Loucy (cell line): Measurements from ENCODE around the gene AGRN.

Experiments
- H2AFZ ChIP-seq: fragments of 200-600 bp; sonication (generic); 2 replicates; pipeline ENCODE4 v1.6.0; 2016; ENCODE audit warnings: antibody characterized with exemption, mild to moderate bottlenecking, low read length, moderate library complexity
- H3F3A ChIP-seq: fragments of 200-600 bp; 2 replicates; pipeline ENCODE4 v1.6.0; 2016; ENCODE audit warnings: antibody characterized with exemption, low read depth, mild to moderate bottlenecking
- H3K27me3 ChIP-seq: fragments of 200-600 bp; sonication (generic); 2 replicates; pipeline ENCODE4 v1.6.1; 2014; ENCODE audit warnings: low read length, mild to moderate bottlenecking; ENCODE audit not compliant: insufficient read depth, poor library complexity, severe bottlenecking
- H3K36me3 ChIP-seq: fragments of 200-600 bp; sonication (generic); 2 replicates; pipeline ENCODE4 v1.6.1; 2016; ENCODE audit warnings: low read length; ENCODE audit not compliant: insufficient read depth
- H3K4me1 ChIP-seq: fragments of 200-600 bp; sonication (generic); 2 replicates; pipeline ENCODE4 v1.5.1; 2014; ENCODE audit warnings: low read length, mild to moderate bottlenecking; ENCODE audit not compliant: insufficient read depth, poor library complexity, severe bottlenecking
- H3K4me2 ChIP-seq: fragments of 200-600 bp; sonication (generic); 2 replicates; pipeline ENCODE4 v1.6.0; 2014; ENCODE audit warnings: antibody characterized with exemption, low read length, low read depth, mild to moderate bottlenecking; ENCODE audit not compliant: poor library complexity, severe bottlenecking
- H3K4me3 ChIP-seq: fragments of 200-600 bp; sonication (generic); 2 replicates; pipeline ENCODE4 v1.5.1; 2014; ENCODE audit warnings: low read length, mild to moderate bottlenecking, mixed read lengths; ENCODE audit not compliant: poor library complexity, severe bottlenecking
- H3K79me2 ChIP-seq: fragments of 200-600 bp; sonication (generic); 2 replicates; pipeline ENCODE4 v1.6.1; 2014; ENCODE audit warnings: low read length; ENCODE audit not compliant: insufficient read depth
- H3K9ac ChIP-seq: fragments of 200-600 bp; sonication (generic); 2 replicates; pipeline ENCODE4 v1.6.0; 2014; ENCODE audit warnings: mild to moderate bottlenecking, low read depth, low read length, moderate library complexity; ENCODE audit not compliant: poor library complexity, severe bottlenecking
- H3K9me2 ChIP-seq: fragments of 200-600 bp; sonication (generic); replicated peaks from 2 replicates; pipeline ENCODE4 v1.6.1; 2016; ENCODE audit warnings: low read depth, low read length, mixed read lengths
- H3K9me3 ChIP-seq: fragments of 200-600 bp; sonication (generic); 2 replicates; pipeline ENCODE4 v1.6.1; 2014; ENCODE audit warnings: mild to moderate bottlenecking, antibody characterized with exemption, low read length, low read depth; ENCODE audit not compliant: insufficient read depth
- H4K20me1 ChIP-seq: fragments of 200-600 bp; sonication (generic); 2 replicates; pipeline ENCODE4 v1.6.0; 2014; ENCODE audit warnings: antibody characterized with exemption, low read length, mild to moderate bottlenecking; ENCODE audit not compliant: insufficient read depth, poor library complexity, severe bottlenecking
- EZH2phosphoT487 ChIP-seq: fragments of 200-600 bp; IDR thresholded peaks from 2 replicates; pipeline ENCODE4 v1.6.1; 2018; ENCODE audit warnings: antibody characterized with exemption, mild to moderate bottlenecking, moderate library complexity, borderline replicate concordance
- TF ChIP-seq, protein P1 (sequence below): fragments of 200-600 bp; sonication (generic); conservative IDR thresholded peaks from 2 replicates; pipeline ENCODE4 v1.5.1; 2014; ENCODE audit warnings: mild to moderate bottlenecking, antibody characterized with exemption, low read length

The AGRN gene

GRCh38 chr1:1085911-1086841 lies 66.3 kb downstream of the AGRN start:
- no peak for TF ChIP-seq EZH2phosphoT487
- TF ChIP-seq, protein P1, sequence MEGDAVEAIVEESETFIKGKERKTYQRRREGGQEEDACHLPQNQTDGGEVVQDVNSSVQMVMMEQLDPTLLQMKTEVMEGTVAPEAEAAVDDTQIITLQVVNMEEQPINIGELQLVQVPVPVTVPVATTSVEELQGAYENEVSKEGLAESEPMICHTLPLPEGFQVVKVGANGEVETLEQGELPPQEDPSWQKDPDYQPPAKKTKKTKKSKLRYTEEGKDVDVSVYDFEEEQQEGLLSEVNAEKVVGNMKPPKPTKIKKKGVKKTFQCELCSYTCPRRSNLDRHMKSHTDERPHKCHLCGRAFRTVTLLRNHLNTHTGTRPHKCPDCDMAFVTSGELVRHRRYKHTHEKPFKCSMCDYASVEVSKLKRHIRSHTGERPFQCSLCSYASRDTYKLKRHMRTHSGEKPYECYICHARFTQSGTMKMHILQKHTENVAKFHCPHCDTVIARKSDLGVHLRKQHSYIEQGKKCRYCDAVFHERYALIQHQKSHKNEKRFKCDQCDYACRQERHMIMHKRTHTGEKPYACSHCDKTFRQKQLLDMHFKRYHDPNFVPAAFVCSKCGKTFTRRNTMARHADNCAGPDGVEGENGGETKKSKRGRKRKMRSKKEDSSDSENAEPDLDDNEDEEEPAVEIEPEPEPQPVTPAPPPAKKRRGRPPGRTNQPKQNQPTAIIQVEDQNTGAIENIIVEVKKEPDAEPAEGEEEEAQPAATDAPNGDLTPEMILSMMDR, result no peak
- Histone ChIP-seq H3F3A (no peaks in the 10 kb centered on the region), H3K9me2 (no peaks in the 10 kb centered on the region), H3K4me3 (no peak overlapping the region), H3K79me2 (no peaks in the 10 kb centered on the region), H3K36me3 (no peaks in the 10 kb centered on the region), H3K4me1 (no peaks in the 10 kb centered on the region), H3K4me2 (no peak overlapping the region), H3K9ac (no peak overlapping the region), H3K27me3 (no peaks in the 10 kb centered on the region), H3K9me3 (no peaks in the 10 kb centered on the region), H4K20me1 (no peaks in the 10 kb centered on the region), H2AFZ (no peak overlapping the region)

DNA sequence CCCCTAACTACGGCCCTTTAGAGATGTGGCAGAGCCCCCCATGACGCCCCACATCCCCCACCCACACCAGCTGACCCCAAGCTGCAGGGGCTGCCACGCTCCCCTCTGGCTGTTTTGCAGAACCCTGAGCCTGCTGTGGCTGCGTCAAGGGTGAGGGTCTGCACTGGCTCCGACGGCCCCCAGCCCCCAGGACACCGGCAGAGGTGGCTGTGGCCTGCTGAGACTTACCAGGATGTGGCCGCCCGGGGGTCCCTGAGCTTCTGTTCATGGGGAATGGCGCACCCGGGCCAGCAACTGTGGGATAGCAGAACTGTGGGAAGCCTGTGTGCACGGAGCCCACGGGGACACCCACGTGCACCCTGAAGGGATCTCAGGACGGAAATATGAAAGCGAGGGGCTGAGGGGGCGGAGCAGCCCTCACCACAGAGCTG lies 67.0 kb downstream of the AGRN start:
- no peaks in the 10 kb centered on the region for H3K9me2 ChIP-seq
- no peaks in the 10 kb centered on the region for H3F3A ChIP-seq
- H3K9ac ChIP-seq, result no peak overlapping the region
- H2AFZ ChIP-seq, result no peak overlapping the region
- H3K4me1 ChIP-seq, result no peaks in the 10 kb centered on the region
- H3K27me3 ChIP-seq, result no peaks in the 10 kb centered on the region
- H3K79me2 ChIP-seq, result no peaks in the 10 kb centered on the region
- H3K9me3 ChIP-seq, result no peaks in the 10 kb centered on the region
- H3K4me3 ChIP-seq, result no peak overlapping the region
- no peak for TF ChIP-seq EZH2phosphoT487
- TF ChIP-seq, protein P1, result no peak
- H3K4me2 ChIP-seq, result no peak overlapping the region
- H4K20me1 ChIP-seq, result no peaks in the 10 kb centered on the region
- H3K36me3 ChIP-seq, result no peaks in the 10 kb centered on the region

GRCh38 chr1:1087351-1088028 lies 67.6 kb downstream of the AGRN start:
- Histone ChIP-seq H3K4me1 (no peaks in the 10 kb centered on the region), H3K4me2 (no peak overlapping the region), H2AFZ (no peak overlapping the region), H3K79me2 (no peaks in the 10 kb centered on the region), H3K4me3 (no peak overlapping the region), H4K20me1 (no peaks in the 10 kb centered on the region), H3K9ac (no peak overlapping the region), H3K9me2 (no peaks in the 10 kb centered on the region), H3K9me3 (no peaks in the 10 kb centered on the region), H3K27me3 (no peaks in the 10 kb centered on the region), H3K36me3 (no peaks in the 10 kb centered on the region), H3F3A (no peaks in the 10 kb centered on the region)
- TF ChIP-seq EZH2phosphoT487, result no peak
- TF ChIP-seq, protein P1, result no peak
